Smooth muscle cell (in vitro differentiated cells): ENCODE results near the gene PPP1R9B. TPM values are rescaled to one million over a fixed set of nuclear protein-coding genes. Genes with fewer than 3 reads are reported as not detected.

Experiments used
- DNase-seq: peaks from one replicate; lab custom pipeline; 2025; ENCODE audit not compliant: unreplicated experiment; lab: John Stamatoyannopoulos, UW
- H2AFZ ChIP-seq: fragments of 200-600 bp; sonication (generic); 2 replicates; pipeline ENCODE4 v1.6.0; 2016; ENCODE audit warnings: antibody characterized with exemption, low read depth, mild to moderate bottlenecking
- H3F3A ChIP-seq: fragments of 200-600 bp; sonication (generic); 2 replicates; pipeline ENCODE4 v1.6.0; 2017; ENCODE audit warnings: antibody characterized with exemption, low read depth
- H3K27ac ChIP-seq: fragments of 200-600 bp; sonication (generic); 2 replicates; pipeline ENCODE4 v1.5.1; 2016; ENCODE audit warnings: low read depth, mild to moderate bottlenecking
- H3K27me3 ChIP-seq: fragments of 200-600 bp; sonication (generic); 2 replicates; pipeline ENCODE4 v1.6.1; 2016; ENCODE audit warnings: low read depth, mild to moderate bottlenecking
- H3K36me3 ChIP-seq: fragments of 200-600 bp; sonication (generic); 2 replicates; pipeline ENCODE4 v1.5.1; 2016; ENCODE audit warnings: low read depth
- H3K4me1 ChIP-seq: fragments of 200-600 bp; sonication (generic); 2 replicates; pipeline ENCODE4 v1.5.1; 2016; ENCODE audit warnings: low read depth
- H3K4me2 ChIP-seq: fragments of 200-600 bp; sonication (generic); 2 replicates; pipeline ENCODE4 v1.6.0; 2016; ENCODE audit warnings: mild to moderate bottlenecking
- H3K4me3 ChIP-seq: fragments of 200-600 bp; sonication (generic); 2 replicates; pipeline ENCODE4 v1.5.1; 2016; ENCODE audit warnings: mild to moderate bottlenecking
- H3K79me2 ChIP-seq: fragments of 200-600 bp; sonication (generic); 2 replicates; pipeline ENCODE4 v1.6.0; 2016; ENCODE audit warnings: low read depth, mild to moderate bottlenecking
- H3K9ac ChIP-seq: fragments of 200-600 bp; sonication (generic); 2 replicates; pipeline ENCODE4 v1.6.0; 2016; ENCODE audit warnings: low read depth
- H3K9me3 ChIP-seq: fragments of 200-600 bp; sonication (generic); replicated peaks from 2 replicates; pipeline ENCODE4 v1.5.1; 2016; ENCODE audit warnings: low read depth
- H4K20me1 ChIP-seq: fragments of 200-600 bp; sonication (generic); 2 replicates; pipeline ENCODE4 v1.6.0; 2016; ENCODE audit warnings: low read depth
- WGBS: methylation state at CpG from one replicate; pipeline ENCODE4 v1.1.7; 2016; ENCODE audit warnings: low lambda C conversion rate; 5-methylcytosine and 5-hydroxymethylcytosine counted together
- polyA plus RNA-seq: library from polyadenylated mRNA; unstranded; fragments of >200 nt; fragmentation: Nextera tagmentation; extraction: Ambion mirVana; gene quantifications from 2 replicates; pipeline ENCODE4 v1.2.1, GENCODE V29; 2016
- total RNA-seq: library from RNA; depleted of rRNA; stranded (reverse); fragments of >200 nt; gene quantifications from 2 replicates; pipeline ENCODE4 v1.2.3, GENCODE V29; 2014
- TF ChIP-seq, protein P1 (sequence below): fragments of 200-600 bp; sonication (generic); IDR thresholded peaks from 2 replicates; pipeline ENCODE4 v1.5.1; 2017; ENCODE audit warnings: borderline replicate concordance, mild to moderate bottlenecking, antibody characterized with exemption; ENCODE audit not compliant: insufficient read depth, poor library complexity, severe bottlenecking

The PPP1R9B gene
- total and polyA plus RNA-seq, 2 experiments from 2014 or later, result 6.7 to 20.8 TPM

DNA sequence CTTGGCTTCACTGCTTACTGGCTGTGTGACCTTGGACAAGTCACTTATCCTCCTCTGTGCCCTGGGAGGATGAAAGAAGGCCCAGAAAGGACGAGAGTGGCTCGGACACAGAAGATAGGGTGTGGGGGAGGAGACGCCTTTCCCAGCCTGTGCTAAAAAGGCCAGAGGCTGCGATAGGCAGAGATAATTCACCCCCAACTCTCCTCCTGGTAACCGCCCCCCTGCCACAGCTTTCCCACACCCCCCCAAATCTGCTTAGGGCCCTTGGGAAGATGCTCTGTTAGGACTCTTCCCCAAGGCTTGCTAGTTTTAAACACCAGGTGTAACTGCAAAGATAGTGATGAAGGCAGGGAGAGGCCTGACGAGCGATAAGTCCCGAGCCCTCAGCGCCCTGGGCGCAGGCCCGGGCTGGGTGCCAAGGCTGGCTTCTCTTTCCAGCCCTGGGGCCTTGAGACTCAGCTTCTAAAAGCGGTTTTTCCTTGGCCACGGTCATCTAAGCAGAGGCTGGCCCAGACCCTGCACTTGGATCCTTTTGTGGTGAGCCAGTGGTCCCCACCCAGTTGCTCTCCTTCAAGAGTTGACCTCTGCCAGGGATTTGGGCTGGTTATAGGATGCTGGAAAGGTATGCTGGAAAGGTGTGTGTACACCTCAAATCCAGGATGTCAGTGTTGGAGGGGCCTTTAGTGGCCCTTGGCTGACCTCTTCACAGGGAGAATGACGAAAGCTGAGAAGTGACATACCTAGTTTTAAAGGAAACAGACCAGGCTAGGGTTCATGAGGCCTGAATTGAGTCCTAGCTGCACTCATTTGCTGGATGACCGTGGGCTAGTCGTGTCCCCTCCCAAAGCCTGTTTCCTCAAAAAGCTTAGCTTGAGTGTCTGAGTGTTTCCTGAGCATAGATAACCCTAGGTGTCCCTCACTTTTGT, 3.4 kb upstream of the PPP1R9B start:
- WGBS, result 93% methylated on average over 16 of the region's 16 CpGs
- peaks cover 19% of the 10 kb centered on the region for H3K79me2 ChIP-seq
- TF ChIP-seq, protein P1, sequence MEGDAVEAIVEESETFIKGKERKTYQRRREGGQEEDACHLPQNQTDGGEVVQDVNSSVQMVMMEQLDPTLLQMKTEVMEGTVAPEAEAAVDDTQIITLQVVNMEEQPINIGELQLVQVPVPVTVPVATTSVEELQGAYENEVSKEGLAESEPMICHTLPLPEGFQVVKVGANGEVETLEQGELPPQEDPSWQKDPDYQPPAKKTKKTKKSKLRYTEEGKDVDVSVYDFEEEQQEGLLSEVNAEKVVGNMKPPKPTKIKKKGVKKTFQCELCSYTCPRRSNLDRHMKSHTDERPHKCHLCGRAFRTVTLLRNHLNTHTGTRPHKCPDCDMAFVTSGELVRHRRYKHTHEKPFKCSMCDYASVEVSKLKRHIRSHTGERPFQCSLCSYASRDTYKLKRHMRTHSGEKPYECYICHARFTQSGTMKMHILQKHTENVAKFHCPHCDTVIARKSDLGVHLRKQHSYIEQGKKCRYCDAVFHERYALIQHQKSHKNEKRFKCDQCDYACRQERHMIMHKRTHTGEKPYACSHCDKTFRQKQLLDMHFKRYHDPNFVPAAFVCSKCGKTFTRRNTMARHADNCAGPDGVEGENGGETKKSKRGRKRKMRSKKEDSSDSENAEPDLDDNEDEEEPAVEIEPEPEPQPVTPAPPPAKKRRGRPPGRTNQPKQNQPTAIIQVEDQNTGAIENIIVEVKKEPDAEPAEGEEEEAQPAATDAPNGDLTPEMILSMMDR, result no peak
- H4K20me1 ChIP-seq, result peaks cover 10% of the 10 kb centered on the region
- H3K9ac ChIP-seq, result no peak overlapping the region
- no peaks in the 10 kb centered on the region for H3K36me3 ChIP-seq
- H3K4me1 ChIP-seq, result peaks cover 9% of the 10 kb centered on the region
- peaks cover 12% of the 10 kb centered on the region for H3F3A ChIP-seq
- no peaks in the 10 kb centered on the region for H3K9me3 ChIP-seq
- no peak overlapping the region for H2AFZ ChIP-seq
- H3K27ac ChIP-seq, result no peak overlapping the region
- no peak for DNase-seq
- no peaks in the 10 kb centered on the region for H3K27me3 ChIP-seq
- H3K4me2 ChIP-seq, result no peak overlapping the region
- no peak overlapping the region for H3K4me3 ChIP-seq

DNA sequence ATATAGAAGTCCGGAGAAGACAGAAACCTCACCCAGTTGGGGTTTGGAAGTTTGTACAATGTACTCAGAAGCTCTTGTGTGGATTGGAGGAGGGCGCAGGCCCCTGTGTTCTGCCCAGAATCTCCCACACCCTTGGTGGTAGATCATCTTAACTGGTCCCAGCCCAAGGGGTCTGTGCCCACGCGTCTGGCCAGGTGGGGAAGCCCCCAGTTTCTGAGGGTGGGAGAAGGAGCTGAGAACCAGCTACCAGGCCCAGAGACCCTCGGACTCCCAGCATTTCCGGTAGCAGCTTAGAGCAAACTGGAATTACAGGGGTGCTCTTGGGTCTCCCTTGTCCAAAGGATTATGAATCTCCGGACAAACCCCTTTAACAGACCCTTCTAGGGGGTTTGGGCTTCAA, 2.3 kb upstream of the PPP1R9B start:
- WGBS, result 86% methylated on average over 7 of the region's 7 CpGs
- no peaks in the 10 kb centered on the region for H3K9me3 ChIP-seq
- no peak overlapping the region for H3K9ac ChIP-seq
- H3K4me1 ChIP-seq, result peaks cover 21% of the 10 kb centered on the region
- no peaks in the 10 kb centered on the region for H3K36me3 ChIP-seq
- H3K4me3 ChIP-seq, result no peak overlapping the region
- peak overlapping the region; percentile 98 for H3K4me2 ChIP-seq
- H4K20me1 ChIP-seq, result peaks cover 22% of the 10 kb centered on the region
- no peaks in the 10 kb centered on the region for H3K27me3 ChIP-seq
- peaks cover 12% of the 10 kb centered on the region for H3F3A ChIP-seq
- TF ChIP-seq, protein P1, result no peak
- peaks cover 31% of the 10 kb centered on the region for H3K79me2 ChIP-seq
- H3K27ac ChIP-seq, result no peak overlapping the region
- no peak for DNase-seq
- H2AFZ ChIP-seq, result no peak overlapping the region

DNA sequence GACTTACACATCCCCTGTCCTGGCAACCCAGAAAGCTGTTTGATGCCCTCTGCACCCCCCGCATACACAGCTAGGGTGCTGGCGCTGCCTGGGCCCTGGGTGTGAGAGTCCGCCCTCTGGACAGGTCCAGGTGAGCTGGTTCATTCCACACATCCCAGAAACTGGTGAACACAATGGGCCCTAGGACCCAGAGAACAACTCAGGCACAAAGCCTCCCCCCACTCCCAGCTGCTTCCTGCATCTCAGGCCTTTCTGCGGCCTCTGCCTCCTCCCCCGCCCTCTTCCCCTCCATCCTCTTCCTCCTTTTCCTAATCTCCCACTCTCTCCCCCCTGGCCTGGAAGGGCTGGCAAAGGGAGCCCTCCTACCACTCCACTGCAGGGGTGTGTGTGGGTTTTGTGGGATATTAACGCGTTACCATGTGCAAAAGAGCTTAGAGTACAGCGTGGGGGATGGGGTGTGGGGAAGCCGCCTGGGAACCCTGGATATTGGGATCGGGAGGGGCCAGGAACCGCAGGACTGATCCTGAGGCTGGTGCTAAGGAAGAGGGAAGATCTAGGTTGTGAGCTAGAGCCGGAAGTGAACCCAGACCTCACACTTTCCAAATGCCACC, 1.6 kb upstream of the PPP1R9B start:
- DNase-seq, result peak; percentile 62
- peak overlapping the region; percentile 99 for H3K4me3 ChIP-seq
- peak overlapping the region; percentile 35 for H2AFZ ChIP-seq
- peaks cover 38% of the 10 kb centered on the region for H3K79me2 ChIP-seq
- peak overlapping the region; percentile 98 for H3K4me2 ChIP-seq
- 2% methylated on average over 12 of the region's 12 CpGs for WGBS
- H3K9ac ChIP-seq, result no peak overlapping the region
- H3K36me3 ChIP-seq, result no peaks in the 10 kb centered on the region
- H3F3A ChIP-seq, result peaks cover 12% of the 10 kb centered on the region
- TF ChIP-seq, protein P1, result no peak
- no peaks in the 10 kb centered on the region for H3K27me3 ChIP-seq
- H3K9me3 ChIP-seq, result no peaks in the 10 kb centered on the region
- H4K20me1 ChIP-seq, result peaks cover 29% of the 10 kb centered on the region
- peaks cover 28% of the 10 kb centered on the region for H3K4me1 ChIP-seq
- H3K27ac ChIP-seq, result peak overlapping the region; percentile 45
